Activated naive CD4-positive, alpha-beta T cell treated with anti-CD3 and anti-CD28 coated beads, Interleukin-2, amount 50 U/mL, for 16 hours (primary cell): ENCODE measurements around the gene LZIC.
A peak's percentile ranks its signal among the peaks of the same experiment; 100 is the strongest.
"Not testable (repeated sequence)": the region's sequence is repeated elsewhere in the genome, so short reads cannot be mapped to it uniquely, and the experiment has no call there.

Source experiments
- DNase-seq: peaks from one replicate; pipeline ENCODE4 v3.0.0-alpha.2; 2020

The LZIC gene

DNA sequence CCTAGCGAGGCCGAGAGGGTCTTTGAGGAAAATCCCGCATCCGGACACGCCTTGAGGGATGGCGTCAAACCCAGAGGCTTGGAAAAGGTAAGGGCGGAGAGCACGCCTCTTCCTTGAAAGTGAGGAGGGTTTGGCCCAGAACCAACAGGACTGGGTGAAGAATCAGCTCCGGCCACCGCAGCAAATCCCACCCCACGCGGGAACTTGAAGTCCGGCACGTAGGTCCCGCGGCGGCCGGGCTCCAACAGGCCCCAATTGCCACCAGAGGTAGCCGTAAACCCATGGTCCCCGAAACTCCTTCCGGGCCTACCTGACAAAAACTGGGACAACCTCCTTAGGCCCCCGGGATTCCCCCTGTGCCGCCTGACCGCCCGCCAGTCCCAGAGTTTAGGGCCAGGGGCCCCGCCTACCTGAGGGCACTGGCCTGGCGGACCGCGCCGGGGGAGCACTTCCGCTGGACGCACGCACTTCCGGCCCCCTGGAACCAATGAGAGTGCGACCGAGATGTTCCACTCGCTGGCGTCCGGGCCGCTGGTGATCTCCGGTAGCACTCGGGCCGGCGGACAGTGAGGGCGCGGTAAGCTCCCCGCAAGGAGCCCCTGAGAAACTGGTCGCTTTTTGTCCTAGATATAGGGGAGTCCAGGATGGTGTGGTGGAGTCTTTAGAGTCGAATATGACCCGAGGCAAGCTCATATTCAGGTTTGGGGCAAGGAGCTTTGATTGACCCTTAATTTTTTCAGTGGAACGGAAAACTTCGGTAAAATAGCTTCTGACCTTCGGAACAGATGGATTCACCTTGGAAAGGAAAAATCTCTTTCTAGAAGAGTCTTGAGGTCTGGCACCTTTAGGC, at the start of gene LZIC, which contains the start of gene NMNAT1:
LZIC (minus strand) TSS at position 453 of the 850 bp plus-strand sequence. CDS start 6,772 bp downstream, outside the sequence.
NMNAT1 (plus strand) TSS at position 537 of the 850 bp plus-strand sequence. CDS start 28,599 bp downstream, outside the sequence.
- peak; percentile 88 for DNase-seq

DNA sequence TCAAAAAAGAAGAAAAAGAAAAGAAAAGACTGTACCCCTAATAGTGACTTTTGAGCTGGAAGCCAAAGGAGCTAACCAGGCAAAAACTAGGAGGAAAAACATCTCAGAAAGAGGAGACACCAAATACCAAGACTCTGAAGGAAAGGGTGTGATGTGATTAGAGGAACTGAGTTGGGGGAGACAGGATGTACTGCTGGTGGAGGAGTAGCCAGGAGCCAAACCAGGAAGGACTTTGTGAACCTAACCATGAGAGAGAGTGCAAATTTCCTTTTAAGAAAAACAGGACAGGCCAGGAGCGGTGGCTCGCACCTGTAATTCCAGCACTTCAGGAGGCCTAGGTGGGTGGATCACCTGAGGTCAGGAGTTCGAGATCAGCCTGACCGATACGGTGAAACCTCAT, 49.7 kb upstream of the LZIC start:
- no peak for DNase-seq

- no peak for DNase-seq
These were observed 47.8 kb upstream of the LZIC start for GRCh38 chr1:9990944-9991343.

- no peak for DNase-seq
These were observed 46.6 kb upstream of the LZIC start for GRCh38 chr1:9989773-9990172.

GRCh38 chr1:9985001-9985400, 41.8 kb upstream of the LZIC start:
- no peak for DNase-seq

- DNase-seq = no peak
These were observed 41.1 kb upstream of the LZIC start for GRCh38 chr1:9984253-9984652.

DNA sequence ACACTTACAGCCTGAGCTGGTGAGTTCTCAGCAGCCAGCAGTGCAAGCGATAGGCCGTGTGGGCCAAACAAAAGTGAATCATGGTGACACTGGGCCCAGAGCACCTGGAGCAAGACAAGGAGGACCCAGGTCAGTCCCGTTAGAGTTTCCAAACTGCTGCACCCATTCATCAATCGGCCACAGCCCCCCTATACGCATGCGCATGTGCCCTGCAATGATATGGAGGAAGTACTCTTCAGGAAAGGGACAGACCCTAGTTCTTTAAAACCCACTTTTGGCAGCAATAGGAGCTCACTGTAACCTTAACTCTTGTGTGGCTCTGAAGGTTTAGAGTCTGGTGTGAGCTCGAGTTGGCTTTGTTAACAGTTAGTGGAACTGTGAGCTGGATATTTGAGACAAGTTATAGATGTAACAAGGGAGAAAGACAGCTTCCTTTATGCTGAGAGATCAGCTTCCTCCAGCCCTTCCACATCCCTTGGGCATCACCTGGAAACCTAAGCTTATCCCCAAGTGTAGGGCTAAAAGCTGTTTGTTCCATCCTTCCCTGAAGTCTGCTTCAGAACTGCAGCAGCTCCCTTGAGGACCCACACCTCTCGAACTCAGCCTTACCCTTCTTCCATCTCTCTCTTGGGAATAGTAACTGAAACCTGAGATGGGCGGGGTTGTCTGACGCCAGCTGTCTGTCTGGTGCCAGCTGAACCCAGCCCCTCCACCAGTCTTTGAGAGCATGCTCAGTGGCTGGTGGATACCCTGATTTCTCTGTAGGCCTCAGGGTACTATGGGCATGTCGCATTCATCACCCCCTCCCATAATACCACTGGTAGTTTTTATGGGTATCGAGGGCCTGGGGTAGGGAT, 17.7 kb upstream of the LZIC start:
- DNase-seq = no peak

GRCh38 chr1:9960011-9960410, 16.8 kb upstream of the LZIC start:
- DNase-seq = no peak

DNA sequence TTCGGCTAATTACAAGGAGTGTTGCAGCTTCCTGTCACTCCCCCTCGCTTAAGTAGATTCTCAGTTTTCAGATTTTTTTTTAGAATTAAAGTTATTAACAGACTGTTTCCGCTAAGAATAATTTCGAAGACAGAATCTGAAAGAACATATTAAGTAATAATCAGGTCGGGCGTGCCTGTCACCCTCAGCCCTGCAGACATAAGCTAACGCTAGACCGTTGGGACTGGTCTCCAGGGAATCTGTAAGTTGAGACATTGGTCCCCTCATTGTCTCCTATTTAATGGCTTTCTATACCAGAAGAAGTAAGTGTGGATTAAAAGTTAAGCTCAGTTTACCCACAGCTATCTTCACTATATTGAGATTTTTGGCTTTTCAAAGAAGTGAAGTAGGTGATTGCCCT, 14.5 kb upstream of the LZIC start:
- DNase-seq = no peak

- DNase-seq = no peak
These were observed 3.1 kb upstream of the LZIC start for GRCh38 chr1:9946315-9946714.

DNA sequence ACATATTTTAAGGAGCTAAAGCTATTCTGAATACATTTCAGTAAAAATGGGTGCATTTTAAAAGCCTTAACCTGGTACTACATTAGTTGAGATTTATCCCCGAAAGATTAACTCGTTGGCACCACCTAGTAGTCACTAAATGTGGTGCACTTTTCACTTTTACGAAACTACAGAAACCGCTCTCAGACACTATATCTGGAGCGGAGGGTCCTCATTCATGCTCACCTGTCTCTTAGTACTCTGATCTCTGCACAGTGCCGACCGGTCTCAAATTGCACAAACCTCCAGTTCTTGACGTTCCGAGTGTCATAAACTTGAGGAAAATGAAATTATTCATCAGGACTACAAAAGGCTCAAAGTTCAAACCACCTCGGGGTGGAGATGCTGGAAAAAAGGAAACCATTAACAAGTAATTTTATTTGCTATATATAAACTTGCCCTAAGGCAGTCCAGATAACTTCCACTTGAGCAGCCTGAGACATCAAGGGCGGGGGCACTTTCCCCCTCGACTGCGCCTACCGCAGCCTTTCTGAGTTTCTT, 722 bp downstream of the LZIC start:
- DNase-seq = peak; percentile 11

DNA sequence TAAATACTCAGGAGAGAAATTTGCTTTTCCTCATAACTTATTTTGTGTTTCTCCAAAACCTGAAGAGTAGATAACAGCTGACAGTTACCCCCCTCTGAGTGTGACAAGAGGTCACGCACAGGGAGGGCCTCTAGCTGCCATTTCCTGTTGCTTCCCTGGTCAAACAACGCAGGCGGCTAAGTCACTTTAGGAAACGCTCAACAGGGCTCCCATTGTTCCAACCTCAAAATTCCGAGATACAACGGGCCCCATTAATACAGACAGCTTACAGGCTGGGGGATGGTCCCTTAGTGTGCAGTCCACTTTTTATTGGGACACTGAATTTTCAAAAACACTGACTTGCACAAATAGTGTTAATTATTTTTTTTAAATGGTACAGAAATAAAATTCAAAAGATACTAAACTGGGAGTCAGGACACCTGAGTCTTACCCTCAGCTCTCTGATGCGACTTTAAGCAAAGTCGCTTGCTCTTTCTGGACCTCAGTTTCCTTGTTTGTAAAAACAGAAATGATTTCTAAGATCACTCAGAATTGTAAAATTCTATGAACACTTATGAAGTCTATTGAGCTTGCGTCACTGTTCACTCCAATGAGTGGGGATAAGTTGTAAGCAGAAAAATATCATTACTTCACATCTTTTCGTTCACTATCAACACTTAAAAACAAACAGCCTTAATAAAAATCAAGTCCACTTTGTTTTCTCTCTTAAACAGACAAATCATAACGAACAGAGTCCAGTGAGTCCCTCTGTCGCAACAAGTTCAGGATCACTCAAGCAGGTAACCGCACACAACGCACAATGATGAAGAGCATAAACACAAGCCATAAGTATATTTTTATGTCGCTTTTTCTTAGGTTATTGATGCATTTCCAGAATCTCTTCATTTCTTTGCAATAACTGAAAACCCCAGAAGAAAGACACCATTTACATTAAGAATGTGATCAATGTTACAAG, 13.5 kb downstream of the LZIC start:
- no peak for DNase-seq

DNA sequence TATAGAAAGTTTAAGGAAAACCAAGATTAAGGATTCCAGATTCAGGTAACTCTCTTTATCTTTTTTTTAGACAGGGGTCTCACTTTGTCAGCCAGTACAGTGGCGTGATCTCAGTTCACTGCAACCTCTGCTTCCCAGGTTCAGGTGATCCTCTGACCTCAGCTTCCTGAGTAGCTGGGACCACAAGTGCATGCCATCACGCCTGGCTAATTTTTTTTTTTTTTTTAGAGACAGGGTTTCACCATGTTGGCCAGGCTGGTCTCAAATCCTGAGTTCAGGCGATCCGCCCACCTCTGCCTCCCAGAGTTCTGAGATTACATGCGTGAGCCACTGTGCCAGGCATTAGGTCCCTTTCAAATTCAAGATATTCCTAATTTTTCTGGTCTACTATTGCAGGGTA, 15.9 kb downstream of the LZIC start:
- no peak for DNase-seq

DNA sequence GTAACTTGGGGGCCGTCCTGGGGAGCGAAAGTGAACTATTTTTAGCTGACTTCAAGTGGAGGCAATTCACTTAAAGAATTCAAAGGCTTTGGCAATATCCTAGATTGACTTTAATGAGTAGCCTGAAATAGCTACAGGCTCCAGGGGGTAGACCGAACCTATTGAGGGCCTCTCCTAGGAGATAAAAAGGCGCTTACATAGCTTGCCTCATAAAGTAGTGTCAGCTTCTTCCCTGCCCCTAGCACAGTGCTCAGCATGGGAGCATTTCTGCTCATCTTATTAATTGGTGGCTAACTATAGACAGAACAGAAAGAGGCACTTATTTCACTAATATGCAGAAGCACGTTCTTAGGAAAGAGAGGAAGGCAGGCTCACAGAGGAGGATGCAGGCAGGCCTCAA, 20.8 kb downstream of the LZIC start:
- DNase-seq = no peak

DNA sequence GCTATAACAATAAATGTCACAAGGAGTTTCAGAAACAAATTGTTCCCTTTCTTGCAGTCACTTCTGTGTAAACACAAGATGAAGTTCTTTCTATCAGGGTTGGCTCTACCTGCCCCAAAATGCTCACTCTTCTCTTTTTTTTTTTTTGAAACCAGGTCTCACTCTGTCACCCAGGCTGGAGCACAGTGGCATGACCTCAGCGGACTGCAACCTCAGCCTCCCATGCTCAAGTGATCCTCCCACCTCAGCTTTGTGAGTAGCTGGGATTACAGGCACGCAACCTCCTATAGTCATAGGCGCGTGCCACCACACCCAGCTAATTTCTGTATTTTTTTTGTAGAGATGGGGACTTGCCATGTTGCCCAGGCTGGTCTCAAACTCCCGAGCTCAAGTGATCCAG, 22.6 kb downstream of the LZIC start:
- DNase-seq = no peak

DNA sequence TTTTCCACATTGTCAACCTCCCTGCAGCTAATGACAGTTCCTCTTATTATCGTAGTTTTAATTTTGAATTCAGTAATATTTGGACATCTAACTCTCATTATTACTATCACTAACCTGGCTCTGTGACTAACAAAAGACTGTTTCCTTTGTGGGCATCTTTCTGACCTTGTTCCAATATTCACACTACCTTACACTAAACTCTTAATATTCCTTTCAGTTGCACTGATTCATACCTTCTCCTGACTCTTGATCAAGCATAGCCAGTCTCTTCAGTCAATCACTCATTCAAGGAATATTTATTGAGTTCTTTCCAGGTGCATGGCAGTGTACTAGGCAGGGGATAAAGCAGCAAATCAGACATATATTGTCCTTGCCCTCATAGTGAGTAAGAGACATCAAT, 25.3 kb downstream of the LZIC start:
- no peak for DNase-seq

DNA sequence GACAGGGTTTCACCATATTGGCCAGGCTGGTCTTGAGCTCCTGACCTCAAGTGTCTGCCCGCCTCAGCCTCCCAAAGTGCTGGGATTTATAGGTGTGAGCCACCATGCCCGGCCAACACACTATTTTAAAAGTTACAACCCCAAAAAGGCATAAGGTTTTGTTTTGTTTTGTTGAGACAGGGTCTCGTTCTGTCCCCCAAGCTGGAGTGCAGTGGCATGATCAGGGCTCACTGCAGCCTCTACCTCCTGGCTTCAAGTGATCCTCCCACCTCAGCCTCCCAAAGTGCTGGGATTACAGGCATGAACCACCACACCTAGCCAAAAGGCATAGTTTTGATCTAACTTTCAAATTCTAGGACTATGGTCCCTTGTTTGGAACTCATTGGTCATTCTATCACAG, 25.7 kb downstream of the LZIC start:
- not testable (repeated sequence) for DNase-seq

DNA sequence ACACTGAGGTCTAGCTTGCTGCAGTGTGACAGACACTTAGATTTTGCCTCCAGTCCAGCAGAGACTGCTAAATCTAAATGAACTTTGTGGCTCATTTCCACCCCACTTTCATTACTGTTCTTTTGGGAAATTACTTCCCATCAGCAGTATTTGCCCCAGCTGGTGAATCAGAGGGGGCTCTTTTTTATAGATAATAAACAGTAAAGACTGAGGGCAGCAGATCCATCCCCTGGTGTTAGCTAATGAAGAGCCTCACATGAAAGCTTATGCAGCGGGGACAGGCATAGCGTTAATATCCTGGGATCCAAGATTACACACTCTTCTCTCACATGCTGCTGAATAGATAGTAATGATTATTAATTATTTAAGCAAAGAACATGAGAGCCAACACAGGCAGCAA, 26.7 kb downstream of the LZIC start:
- DNase-seq = no peak

- no peak for DNase-seq
These were observed 28.6 kb downstream of the LZIC start for GRCh38 chr1:9914610-9914937.

- DNase-seq = no peak
These were observed 30.8 kb downstream of the LZIC start for GRCh38 chr1:9912264-9912936.

DNA sequence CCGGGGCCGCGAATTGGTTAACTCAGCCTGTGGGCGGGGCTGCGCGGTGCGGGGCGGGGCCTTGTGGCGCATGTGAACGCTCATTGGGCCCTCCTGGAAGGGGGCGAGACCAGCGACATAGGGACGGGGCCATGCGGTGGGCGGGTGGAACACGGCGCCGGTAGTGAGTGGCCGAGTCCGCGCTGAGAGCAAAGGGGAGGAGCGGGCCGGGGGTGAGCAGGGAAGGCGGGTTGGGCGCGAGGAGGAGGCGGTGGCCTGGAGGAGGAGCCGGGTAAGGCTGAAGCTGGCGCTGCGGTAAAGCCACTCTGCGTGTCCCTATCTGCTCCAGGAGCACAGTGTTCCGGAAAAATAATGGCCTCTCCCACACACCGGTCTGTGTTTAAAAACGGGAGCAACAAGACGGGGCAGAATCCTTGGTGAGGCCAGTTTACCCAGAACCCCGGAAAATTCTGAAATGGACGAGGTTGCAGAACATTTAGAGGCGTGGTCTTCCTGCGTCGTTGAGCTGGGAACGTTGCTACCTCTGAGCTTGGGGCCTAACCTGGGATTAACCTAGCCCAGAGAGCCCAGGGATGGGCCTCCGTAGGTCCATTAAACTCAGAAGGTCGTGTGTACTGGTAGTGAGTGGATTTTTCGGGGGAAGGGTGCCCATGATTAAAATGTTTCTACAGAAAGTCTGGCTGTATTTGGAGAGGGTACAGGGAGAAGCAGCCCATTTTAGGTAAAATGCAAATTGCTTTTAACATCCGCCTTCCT, 32.6 kb downstream of the LZIC start:
- peak; percentile 100 for DNase-seq
